NCI-H2107 treated with DMSO at 0.1 percent for 48 hours (cell line): ENCODE results near the gene CORO1C.
"Not testable (repeated sequence)": the region's sequence is repeated elsewhere in the genome, so short reads cannot be mapped to it uniquely, and the experiment has no call there.

ENCODE experiments used
- DNase-seq: peaks from one replicate; lab custom pipeline; 2025; ENCODE audit not compliant: unreplicated experiment; lab: John Stamatoyannopoulos, UW

The CORO1C gene

GRCh38 chr12:108679106-108679681, 52.1 kb downstream of the CORO1C start:
- peak; percentile 17 for DNase-seq

DNA sequence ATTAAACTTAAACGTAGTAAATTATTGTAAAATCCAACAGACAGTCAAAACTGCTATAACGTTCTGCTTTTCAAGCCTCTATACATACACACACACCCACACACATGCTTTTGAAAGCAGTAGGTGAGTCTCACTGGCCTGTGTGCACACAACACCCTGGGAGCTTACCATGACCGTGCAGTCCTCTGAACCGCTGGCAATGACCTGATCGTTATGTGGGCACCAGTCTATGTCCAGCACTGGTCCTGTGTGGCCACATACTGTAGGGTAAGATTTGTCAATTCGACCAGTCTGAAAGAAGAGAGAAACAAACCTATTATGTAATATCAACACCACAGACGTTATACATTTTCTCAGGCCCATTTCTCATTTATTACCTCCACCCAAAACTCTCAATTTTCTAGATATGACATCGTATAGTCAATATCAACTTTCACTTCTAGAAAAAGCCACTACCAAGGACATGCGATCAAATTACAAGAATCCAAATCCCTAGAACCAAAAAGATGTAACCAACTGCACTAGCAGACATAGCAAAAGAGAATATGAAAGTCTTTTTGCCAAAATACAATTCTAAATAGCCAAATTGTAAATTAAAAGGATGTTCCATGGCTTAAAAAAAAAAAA, 53.1 kb downstream of the CORO1C start:
- DNase-seq, result no peak

DNA sequence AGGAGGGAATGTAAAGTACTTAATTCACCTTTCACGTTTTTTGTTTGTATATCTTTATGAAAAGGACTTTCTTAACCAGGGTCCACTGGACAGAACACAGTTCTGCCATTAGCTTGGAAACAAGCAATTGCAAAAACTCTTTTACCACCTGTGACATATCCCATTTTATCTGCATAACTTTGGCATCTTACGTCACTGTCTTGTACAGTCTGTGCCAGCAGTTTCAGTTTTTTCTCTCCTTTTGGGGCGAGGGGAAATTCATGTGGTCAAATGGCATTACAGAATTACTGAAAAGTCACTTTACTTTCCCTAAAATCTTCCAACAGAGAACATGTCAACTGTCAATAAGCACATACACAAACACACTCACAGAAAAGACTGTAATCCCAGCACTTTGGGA, 53.9 kb downstream of the CORO1C start:
- DNase-seq, result no peak

GRCh38 chr12:108676707-108677106, 54.6 kb downstream of the CORO1C start:
- no peak for DNase-seq

- no peak for DNase-seq
Measured at GRCh38 chr12:108675792-108676191, 55.5 kb downstream of the CORO1C start.

DNA sequence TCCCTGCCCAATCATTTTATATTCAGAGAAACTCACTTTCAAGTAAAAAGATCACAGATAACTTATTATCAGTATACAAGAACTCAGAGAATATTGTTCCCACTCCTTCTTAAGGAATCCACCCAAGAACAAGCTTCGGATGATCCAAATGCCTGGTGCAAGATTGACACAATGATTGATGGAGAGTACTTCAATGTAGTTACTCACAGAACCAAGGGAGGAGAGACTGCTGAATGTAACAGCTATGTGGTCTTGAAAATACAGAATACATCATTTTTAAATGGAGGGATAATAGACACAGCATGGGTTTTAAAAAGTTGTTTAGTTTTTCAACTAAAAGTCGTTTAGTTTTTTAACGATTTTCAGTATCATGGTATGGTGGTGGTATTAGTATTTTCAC, 59.3 kb downstream of the CORO1C start:
- DNase-seq, result no peak

GRCh38 chr12:108671110-108671509, 60.2 kb downstream of the CORO1C start:
- no peak for DNase-seq

GRCh38 chr12:108670066-108670631, 61.2 kb downstream of the CORO1C start:
- DNase-seq, result peak; percentile 83

DNA sequence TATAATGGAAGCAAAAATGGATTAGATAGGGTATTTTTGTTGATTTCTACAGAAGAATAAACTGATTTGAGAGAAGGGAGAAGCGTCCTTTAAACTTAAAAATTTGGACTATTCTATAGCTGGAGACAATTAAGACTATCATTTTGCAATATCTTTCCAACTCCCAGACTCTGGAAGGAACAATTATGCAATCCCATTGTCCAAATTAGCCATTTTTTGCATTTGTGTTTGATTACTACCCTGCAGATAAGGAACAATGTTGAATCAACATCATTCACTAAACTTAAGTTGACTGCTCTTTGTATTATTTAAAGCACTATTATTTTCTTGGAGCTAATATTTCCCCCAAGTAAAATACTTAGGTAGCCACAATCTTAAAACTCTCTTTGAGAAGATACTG, 62.8 kb downstream of the CORO1C start:
- no peak for DNase-seq

DNA sequence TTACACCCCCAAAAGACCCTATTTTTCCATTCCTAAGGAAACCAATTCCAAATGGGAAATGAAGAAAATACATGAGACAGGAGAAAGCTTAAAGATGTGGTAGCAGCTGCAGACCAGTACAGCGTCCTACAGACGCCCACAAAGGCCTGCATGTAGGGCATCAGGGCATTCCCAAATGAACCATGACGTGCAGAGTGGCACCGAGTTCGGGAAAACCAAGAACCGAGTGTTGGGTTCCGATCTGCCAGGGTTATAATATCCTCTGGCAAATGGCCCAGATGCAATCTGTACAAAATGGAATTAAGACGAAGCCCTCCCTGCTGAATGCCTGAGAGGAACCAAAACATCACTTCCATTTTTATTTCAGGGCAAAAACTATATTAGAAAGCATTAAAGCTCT, 63.3 kb downstream of the CORO1C start:
- DNase-seq, result no peak

DNA sequence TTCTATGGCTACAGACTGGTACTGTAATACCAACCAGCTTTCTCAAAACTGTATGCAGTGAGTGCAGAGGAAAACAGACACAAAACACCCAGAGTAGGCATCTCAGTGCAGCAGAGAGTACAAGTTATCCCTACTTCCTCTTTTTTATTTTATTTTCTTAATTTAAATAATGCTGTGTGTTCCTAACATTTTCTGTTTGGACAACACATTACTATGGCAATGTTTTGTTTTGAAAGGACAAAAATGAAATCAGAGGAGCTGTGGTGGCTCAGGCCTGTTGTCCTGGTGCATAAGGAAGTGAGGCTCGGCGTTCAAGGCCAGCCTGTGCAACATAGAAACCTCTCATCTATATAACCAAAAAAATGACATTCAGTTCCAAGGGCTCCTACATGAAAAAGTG, 64.0 kb downstream of the CORO1C start:
- DNase-seq, result no peak

DNA sequence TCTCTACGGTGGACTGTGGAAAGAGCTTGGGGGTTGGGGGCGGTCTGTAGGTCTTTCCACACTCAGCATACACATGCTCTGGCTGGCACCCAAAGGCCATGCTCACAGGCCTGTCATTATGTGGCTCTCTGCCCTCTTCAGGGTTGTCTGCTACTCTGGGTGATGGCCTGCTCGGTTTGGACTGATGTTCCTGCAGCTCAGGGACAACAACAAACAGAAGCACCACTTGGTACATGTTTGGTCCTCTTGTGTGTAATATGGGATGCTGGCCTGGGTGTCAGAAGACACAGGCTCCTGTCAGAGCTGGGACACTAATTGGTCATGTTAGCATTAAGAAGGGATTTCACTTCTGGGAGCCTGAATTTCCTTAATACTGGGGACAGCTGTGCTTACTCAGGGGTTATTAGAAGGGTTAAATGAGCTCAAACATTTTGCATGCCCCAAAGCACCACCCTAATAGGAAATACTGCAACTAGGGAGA, 64.9 kb downstream of the CORO1C start:
- DNase-seq, result no peak

- DNase-seq, result peak; percentile 21
Measured at GRCh38 chr12:108665608-108666202, 65.6 kb downstream of the CORO1C start.

GRCh38 chr12:108664338-108665258, 66.7 kb downstream of the CORO1C start:
- peak; percentile 81 for DNase-seq

DNA sequence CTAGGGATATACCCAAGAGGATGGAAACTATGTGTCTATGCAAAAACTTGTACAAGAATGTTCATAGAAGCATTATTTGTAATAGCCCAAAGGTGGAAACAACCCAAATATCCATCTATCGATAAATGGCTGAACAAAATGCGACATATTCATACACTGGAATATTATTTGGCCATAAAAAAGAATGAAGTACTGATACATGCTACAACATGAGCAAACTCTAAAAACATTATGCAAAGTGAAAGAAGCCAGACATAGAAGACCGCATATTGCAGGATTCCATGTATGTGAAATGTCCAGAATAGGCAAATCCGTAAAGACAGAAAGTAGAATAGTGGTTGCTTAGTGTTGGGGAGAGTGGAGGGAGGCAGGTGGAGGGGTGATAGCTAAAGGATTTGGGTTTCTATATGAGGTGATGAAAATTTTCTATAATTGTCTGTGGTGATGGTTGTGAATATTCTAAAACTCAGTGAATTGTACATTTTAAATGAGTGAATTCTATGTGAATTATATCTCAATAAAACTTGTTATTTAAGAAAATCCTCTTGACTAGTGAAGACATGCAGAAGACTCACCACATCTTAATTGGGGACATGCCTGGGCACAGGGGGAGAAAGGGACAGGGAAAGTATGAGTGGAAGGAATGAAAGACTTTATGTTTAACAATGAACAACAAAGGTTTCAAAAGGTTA, 67.8 kb downstream of the CORO1C start:
- no peak for DNase-seq

DNA sequence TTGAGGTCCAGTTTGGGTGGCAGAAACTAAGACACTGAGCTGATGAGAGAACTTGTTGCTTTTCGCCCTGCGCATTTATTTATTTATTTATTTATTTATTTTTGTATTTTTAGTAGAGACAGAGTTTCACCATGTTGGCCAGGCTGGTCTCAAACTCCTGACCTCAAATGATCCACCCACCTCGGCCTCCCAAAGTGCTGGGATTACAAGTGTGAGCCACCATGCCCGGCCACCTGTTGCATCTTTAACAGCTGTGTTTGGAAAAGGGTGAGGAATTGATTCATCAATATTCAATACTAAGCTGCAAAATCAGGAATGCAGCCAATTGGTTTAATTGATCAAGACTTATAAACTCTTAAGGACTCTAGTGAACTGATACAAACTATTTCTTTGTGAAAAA, 73.2 kb downstream of the CORO1C start:
- DNase-seq, result not testable (repeated sequence)

GRCh38 chr12:108657130-108657745, 74.1 kb downstream of the CORO1C start:
- no peak for DNase-seq

- DNase-seq, result not testable (repeated sequence)
Measured at GRCh38 chr12:108656247-108656646, 75.1 kb downstream of the CORO1C start.

DNA sequence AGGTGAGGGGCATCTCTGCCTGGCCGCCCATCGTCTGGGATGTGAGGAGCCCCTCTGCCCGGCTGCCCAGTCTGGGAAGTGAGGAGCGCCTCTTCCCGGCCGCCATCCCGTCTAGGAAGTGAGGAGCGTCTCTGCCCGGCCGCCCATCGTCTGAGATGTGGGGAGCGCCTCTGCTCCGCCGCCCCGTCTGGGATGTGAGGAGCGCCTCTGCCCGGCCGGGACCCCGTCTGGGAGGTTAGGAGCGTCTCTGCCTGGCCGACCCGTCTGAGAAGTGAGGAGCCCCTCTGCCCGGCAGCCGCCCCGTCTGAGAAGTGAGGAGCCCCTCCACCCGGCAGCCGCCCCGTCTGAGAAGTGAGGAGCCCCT, 75.5 kb downstream of the CORO1C start:
- not testable (repeated sequence) for DNase-seq

GRCh38 chr12:108654622-108655021, 76.7 kb downstream of the CORO1C start:
- DNase-seq, result not testable (repeated sequence)
